Gastrocnemius medialis (tissue), 4 donors: ENCODE measurements around the gene FAM168A. TPM values are rescaled to one million over a fixed set of nuclear protein-coding genes. Genes with fewer than 3 reads are reported as not detected.

Source experiments
- ATAC-seq, 2 donors: fragments of 150-250 bp; one replicate each; pipeline ENCODE4 v1.9.1; 2016
- DNase-seq, 2 donors: peaks; one replicate each; pipeline ENCODE4 v3.0.0-alpha.2; 2019
- H3K27ac ChIP-seq, 4 donors: fragments of 200-600 bp; sonication (generic); 1 replicate in 1 of 4; 2 replicates in 3 of 4; pipeline ENCODE4 v1.5.1; 2016 to 2018; ENCODE audit warnings: mild to moderate bottlenecking in 2 of 4, moderate library complexity in 1 of 4
- H3K27me3 ChIP-seq, 3 donors: fragments of 200-600 bp; sonication (generic) in 2 of 3; 1 replicate in 1 of 3; 2 replicates in 2 of 3; pipeline versions ENCODE4 v1.5.1 to v1.6.0; 2016 to 2019; ENCODE audit warnings: mild to moderate bottlenecking in 1 of 3, moderate library complexity in 1 of 3
- H3K36me3 ChIP-seq, 2 donors: fragments of 200-600 bp; sonication (generic) in 1 of 2; one replicate each; pipeline ENCODE4 v1.5.1; 2017 to 2018
- H3K4me1 ChIP-seq, 2 donors: fragments of 200-600 bp; sonication (generic) in 1 of 2; one replicate each; pipeline ENCODE4 v1.5.1; 2016 to 2017; ENCODE audit warnings: mild to moderate bottlenecking in 2 of 2
- H3K4me3 ChIP-seq, 4 donors: fragments of 200-600 bp; sonication (generic) in 3 of 4; 1 replicate in 1 of 4; 2 replicates in 3 of 4; pipeline ENCODE4 v1.5.1; 2016 to 2019; ENCODE audit warnings: mild to moderate bottlenecking in 2 of 4
- H3K9me3 ChIP-seq, 3 donors: fragments of 200-600 bp; sonication (generic) in 2 of 3; 1 replicate in 1 of 3; 2 replicates in 2 of 3; pipeline ENCODE4 v1.5.1; 2016 to 2019
- CTCF ChIP-seq, 5 experiments: fragments of 450-650 bp in 3 of 5; fragments of 200-600 bp in 2 of 5; sonication (generic) in 2 of 5; IDR thresholded peaks in 4 of 5; conservative IDR thresholded peaks in 1 of 5; 1 replicate in 4 of 5; 2 replicates in 1 of 5; pipeline ENCODE4 v1.5.1; 2016 to 2019; ENCODE audit warnings: antibody characterized with exemption in 5 of 5, mild to moderate bottlenecking in 3 of 5, moderate library complexity in 3 of 5
- POLR2A ChIP-seq, 2 donors: fragments of 450-650 bp; IDR thresholded peaks; one replicate each; pipeline ENCODE4 v1.6.1; 2017; ENCODE audit warnings: antibody characterized with exemption in 2 of 2, mild to moderate bottlenecking in 2 of 2, moderate library complexity in 2 of 2
- in situ Hi-C, 4 donors: fragments of 200-750 bp; cut with MboI; loops; one replicate each; pipeline versions ENCODE4 v1.15.0 to v1.8.0; 2017; ENCODE audit warnings: low sequenced_read_pairs in 4 of 4
- intact Hi-C: fragments of 100-400 bp; cut with DNase I; formaldehyde crosslinking; loops from one replicate; pipeline ENCODE4 v1.15.1; 2023; ENCODE audit warnings: low total_unique reads
- total RNA-seq, 4 donors: library from RNA; depleted of rRNA; stranded (reverse); fragments of >200 nt; gene quantifications; one replicate each; pipeline versions ENCODE4 v1.1.0 to v1.2.3, GENCODE V29; 2016

The FAM168A gene
- total RNA-seq, 4 donors from 2014 or later = 15.9 to 29.3 (median 21.4) TPM

GRCh38 chr11:73365352-73366264 is 232.3 kb downstream of the FAM168A start:
- H3K36me3 ChIP-seq = peaks cover 0 to 4% of the 10 kb centered on the region in 2 donors
- no peaks in the 10 kb centered on the region for H3K9me3 ChIP-seq
- DNase-seq = no peak
- ATAC-seq = no peak
- in situ Hi-C loops (no loop called here), intact Hi-C loops (no loop called here)
- H3K4me3 ChIP-seq = no peak overlapping the region
- TF ChIP-seq CTCF (IDR thresholded peaks at IDR 0.05 in 4 of 5, conservative IDR thresholded peaks at IDR 0.05 in 1 of 5) = no peak
- no peak for TF ChIP-seq POLR2A (IDR thresholded peaks at IDR 0.05)
- no peak overlapping the region for H3K27ac ChIP-seq
- H3K4me1 ChIP-seq = peaks cover under 1% of the 10 kb centered on the region in 2 donors
- no peaks in the 10 kb centered on the region for H3K27me3 ChIP-seq

DNA sequence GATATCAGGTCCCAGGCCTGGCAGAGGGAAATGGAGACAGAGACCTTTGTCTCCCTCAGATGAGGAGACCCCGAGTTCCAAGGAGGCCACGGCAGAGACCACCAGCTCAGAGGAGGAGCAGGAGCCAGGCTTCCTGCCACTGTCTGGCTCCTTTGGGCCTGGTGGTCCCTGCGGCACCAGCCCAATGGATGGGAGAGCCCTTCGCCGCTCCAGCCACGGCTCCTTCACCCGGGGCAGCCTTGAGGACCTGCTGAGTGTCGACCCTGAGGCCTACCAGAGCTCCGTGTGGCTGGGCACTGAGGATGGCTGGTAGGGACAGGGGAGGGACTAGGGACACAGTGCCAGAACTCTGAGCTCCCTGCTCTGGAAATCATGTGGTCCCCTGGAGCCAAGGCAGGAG is 234.8 kb downstream of the FAM168A start:
- in situ Hi-C loops (no loop called here), intact Hi-C loops (no loop called here)
- peaks cover 9 to 11% of the 10 kb centered on the region in 2 donors for H3K4me1 ChIP-seq
- H3K36me3 ChIP-seq = peaks cover 0 to 4% of the 10 kb centered on the region in 2 donors
- no peak overlapping the region for H3K4me3 ChIP-seq
- ATAC-seq (no peak), DNase-seq (no peak)
- H3K27ac ChIP-seq = no peak overlapping the region
- H3K9me3 ChIP-seq = no peaks in the 10 kb centered on the region
- TF ChIP-seq POLR2A (IDR thresholded peaks at IDR 0.05) = no peak
- no peak for TF ChIP-seq CTCF (IDR thresholded peaks at IDR 0.05 in 4 of 5, conservative IDR thresholded peaks at IDR 0.05 in 1 of 5)
- H3K27me3 ChIP-seq = no peaks in the 10 kb centered on the region

- in situ Hi-C loops (no loop called here), intact Hi-C loops (no loop called here)
- Histone ChIP-seq H3K4me3 (no peak overlapping the region), H3K27ac (no peak overlapping the region), H3K27me3 (no peaks in the 10 kb centered on the region), H3K9me3 (no peaks in the 10 kb centered on the region), H3K4me1 (peaks cover 9 to 11% of the 10 kb centered on the region in 2 donors), H3K36me3 (peaks cover 0 to 4% of the 10 kb centered on the region in 2 donors)
- no peak for TF ChIP-seq POLR2A (IDR thresholded peaks at IDR 0.05)
- TF ChIP-seq CTCF (IDR thresholded peaks at IDR 0.05 in 4 of 5, conservative IDR thresholded peaks at IDR 0.05 in 1 of 5) = no peak
- DNase-seq (no peak), ATAC-seq (no peak)
These were observed 235.7 kb downstream of the FAM168A start for GRCh38 chr11:73361953-73362776.

DNA sequence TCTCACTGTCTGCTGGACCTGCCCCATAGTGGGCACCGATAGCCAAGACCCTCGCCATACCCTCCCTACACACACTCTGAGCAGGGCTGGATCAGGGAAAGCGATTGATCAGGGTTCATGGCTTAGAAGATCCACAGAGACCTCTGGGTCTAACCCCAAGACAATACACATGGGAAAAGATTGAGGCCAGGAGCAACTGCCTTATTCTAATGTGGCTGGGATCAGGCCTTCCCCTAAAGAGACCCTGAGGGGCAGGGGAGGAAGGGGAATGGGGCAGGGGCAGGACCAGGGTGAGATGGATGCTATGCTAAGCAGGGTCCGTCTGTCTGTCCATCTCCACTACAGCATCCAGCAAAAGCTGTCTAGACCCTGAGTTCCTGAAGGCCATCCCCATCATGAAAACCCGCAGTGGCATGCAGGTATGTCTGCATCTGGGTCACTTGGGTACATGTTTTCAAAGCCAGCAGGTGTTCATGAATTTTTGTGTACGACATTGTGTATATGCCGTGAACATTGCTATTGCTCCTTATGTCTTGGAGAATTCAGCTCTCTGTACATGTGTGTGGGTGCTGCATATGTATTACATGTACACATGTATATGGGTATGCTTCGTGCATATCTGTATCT is 237.1 kb downstream of the FAM168A start:
- intact Hi-C loops (no loop called here), in situ Hi-C loops (no loop called here)
- ATAC-seq (no peak), DNase-seq (no peak)
- H3K27ac ChIP-seq = peak overlapping the region in 1 of 4 donors; percentile 61
- H3K4me3 ChIP-seq = no peak overlapping the region
- TF ChIP-seq POLR2A (IDR thresholded peaks at IDR 0.05) = no peak
- no peak for TF ChIP-seq CTCF (IDR thresholded peaks at IDR 0.05 in 4 of 5, conservative IDR thresholded peaks at IDR 0.05 in 1 of 5)
- peaks cover 0 to 4% of the 10 kb centered on the region in 2 donors for H3K36me3 ChIP-seq
- H3K9me3 ChIP-seq = no peaks in the 10 kb centered on the region
- H3K4me1 ChIP-seq = peaks cover 9 to 11% of the 10 kb centered on the region in 2 donors
- no peaks in the 10 kb centered on the region for H3K27me3 ChIP-seq
